Measurements from ENCODE around the gene RTL1. TPM values are rescaled to one million over a fixed set of nuclear protein-coding genes. Genes with fewer than 3 reads are reported as not detected.

RTL1 gene
- total and polyA plus RNA-seq, 2 of the 13 experiments (the other 11 are each of a cell fraction or from before 2014, with no cell fraction given), result not detected

- TF ChIP-seq PAXIP1 (CRISPR knock-in tag; conservative IDR thresholded peaks at IDR 0.05) (peak; percentile 72), NFKB2 (CRISPR knock-in tag; IDR thresholded peaks at IDR 0.05; ENCODE audit: borderline replicate concordance) (0 out of 2 replicates have a peak, but pooled peaks have one; percentile 15), EP300 (IDR thresholded peaks at IDR 0.05; ENCODE audit: low read depth in 2 of 2, low read length in 2 of 2) (no peak; a peak in 1 of 4 replicates), EP300 (CRISPR knock-in tag; IDR thresholded peaks at IDR 0.05; ENCODE audit: borderline replicate concordance) (peak; percentile 10; the same call in 1 of the 2 replicates), HNF1B (CRISPR knock-in tag; IDR thresholded peaks at IDR 0.05) (no peak), ZNF816 (CRISPR knock-in tag; IDR thresholded peaks at IDR 0.05; ENCODE audit: borderline replicate concordance) (peak; percentile 91; the same call in 1 of the 2 replicates), ZNF543 (CRISPR knock-in tag; IDR thresholded peaks at IDR 0.05) (no peak), ZNF747 (CRISPR knock-in tag; IDR thresholded peaks at IDR 0.05; ENCODE audit: borderline replicate concordance) (peak; percentile 58; the same call in 1 of the 2 replicates), ZNF446 (CRISPR knock-in tag; IDR thresholded peaks at IDR 0.05) (no peak), TARDBP (CRISPR knock-in tag; IDR thresholded peaks at IDR 0.05) (peak; percentile 78; the same call in 1 of the 2 replicates), TAF15 (IDR thresholded peaks at IDR 0.05; ENCODE audit: low read depth, low read length, poor library complexity, severe bottlenecking) (no peak), ZNF350 (CRISPR knock-in tag; IDR thresholded peaks at IDR 0.05; ENCODE audit: borderline replicate concordance, low read depth) (0 out of 2 replicates have a peak, but pooled peaks have one; percentile 14), ZEB1 (IDR thresholded peaks at IDR 0.05; ENCODE audit: insufficient replicate concordance, low read depth) (peak; percentile 39), THAP9 (CRISPR knock-in tag; IDR thresholded peaks at IDR 0.05; ENCODE audit: borderline replicate concordance) (0 out of 2 replicates have a peak, but pooled peaks have one; percentile 32), ARHGAP35 (CRISPR knock-in tag; IDR thresholded peaks at IDR 0.05; ENCODE audit: borderline replicate concordance) (0 out of 2 replicates have a peak, but pooled peaks have one; percentile 66), TOPORS (CRISPR knock-in tag; IDR thresholded peaks at IDR 0.05) (peak; percentile 40; the same call in 1 of the 2 replicates), ATF7-NPFF (CRISPR knock-in tag; IDR thresholded peaks at IDR 0.05; ENCODE audit: low read depth) (peak; percentile 55; the same call in 1 of the 2 replicates), FOXA1 (IDR thresholded peaks at IDR 0.05) (no peak), FOXA1 (CRISPR knock-in tag; IDR thresholded peaks at IDR 0.05) (peak; percentile 72), BCL6 (CRISPR knock-in tag; IDR thresholded peaks at IDR 0.05) (peak; percentile 86)
Measured at GRCh38 chr14:100899884-100900771, 3.4 kb downstream of the RTL1 start (continued).
